ENCODE results near the gene NOC4L.

DNA sequence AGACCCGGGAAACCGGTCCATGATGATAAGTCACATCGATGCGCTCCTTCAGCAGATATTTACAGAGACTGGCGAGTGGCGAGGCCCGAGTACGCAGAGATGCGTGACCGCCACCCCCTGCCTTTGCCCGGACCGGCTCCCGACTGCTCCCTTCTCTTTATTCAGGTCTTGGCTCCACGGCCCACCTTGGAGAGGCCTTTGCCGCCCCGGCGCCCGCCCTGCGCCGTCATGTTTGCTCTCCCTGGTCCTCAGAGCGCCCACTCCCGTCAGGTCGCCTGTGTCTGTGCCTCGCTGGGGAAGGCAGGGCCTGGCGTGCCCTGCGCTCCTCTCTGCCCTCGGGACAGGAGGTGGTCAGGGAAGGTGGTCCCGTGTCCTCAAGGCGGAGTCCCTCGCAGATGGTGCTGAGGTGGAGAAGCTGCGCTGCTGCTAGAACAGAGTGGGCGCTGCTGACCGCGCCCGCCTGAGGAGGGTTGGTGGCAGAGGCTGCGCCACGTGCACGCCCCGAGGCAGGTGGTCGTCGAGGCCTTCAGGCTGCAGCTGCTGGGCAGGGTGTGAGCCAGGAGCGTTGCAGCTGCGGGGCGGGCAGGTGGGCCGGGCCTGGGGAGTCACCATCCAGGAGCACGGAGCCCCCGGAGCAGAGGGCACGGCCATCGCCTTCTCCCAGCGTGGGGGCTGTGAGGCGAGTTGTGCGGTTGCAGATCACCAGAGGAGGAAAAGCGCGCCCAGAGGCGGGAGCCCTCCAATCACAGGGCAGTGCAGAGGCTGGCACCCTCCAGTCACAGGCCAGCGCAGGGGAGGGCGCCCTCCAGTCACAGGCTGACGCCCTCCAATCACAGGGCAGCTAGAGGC is 27.3 kb upstream of the NOC4L start:
- TF ChIP-seq CEBPB (IDR thresholded peaks at IDR 0.05) (no peak), YY1 (IDR thresholded peaks at IDR 0.05; ENCODE audit: low read depth) (no peak), EGR1 (IDR thresholded peaks at IDR 0.05) (no peak), EP300 (IDR thresholded peaks at IDR 0.05; ENCODE audit: borderline replicate concordance) (no peak), CREB1 (IDR thresholded peaks at IDR 0.05; ENCODE audit: low read depth) (no peak), RAD21 (IDR thresholded peaks at IDR 0.05; ENCODE audit: low read depth) (no peak), FOXM1 (IDR thresholded peaks at IDR 0.05; ENCODE audit: borderline replicate concordance, low read depth) (no peak), TAF1 (IDR thresholded peaks at IDR 0.05; ENCODE audit: low read depth) (no peak), TCF12 (IDR thresholded peaks at IDR 0.05; ENCODE audit: low read depth) (no peak), TEAD4 (IDR thresholded peaks at IDR 0.05) (no peak)
- TF ChIP-seq, protein P1, sequence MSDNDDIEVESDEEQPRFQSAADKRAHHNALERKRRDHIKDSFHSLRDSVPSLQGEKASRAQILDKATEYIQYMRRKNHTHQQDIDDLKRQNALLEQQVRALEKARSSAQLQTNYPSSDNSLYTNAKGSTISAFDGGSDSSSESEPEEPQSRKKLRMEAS (IDR thresholded peaks at IDR 0.05), result no peak
- TF ChIP-seq, protein P2, sequence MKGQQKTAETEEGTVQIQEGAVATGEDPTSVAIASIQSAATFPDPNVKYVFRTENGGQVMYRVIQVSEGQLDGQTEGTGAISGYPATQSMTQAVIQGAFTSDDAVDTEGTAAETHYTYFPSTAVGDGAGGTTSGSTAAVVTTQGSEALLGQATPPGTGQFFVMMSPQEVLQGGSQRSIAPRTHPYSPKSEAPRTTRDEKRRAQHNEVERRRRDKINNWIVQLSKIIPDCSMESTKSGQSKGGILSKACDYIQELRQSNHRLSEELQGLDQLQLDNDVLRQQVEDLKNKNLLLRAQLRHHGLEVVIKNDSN (IDR thresholded peaks at IDR 0.05), result no peak
- TF ChIP-seq, protein P3, sequence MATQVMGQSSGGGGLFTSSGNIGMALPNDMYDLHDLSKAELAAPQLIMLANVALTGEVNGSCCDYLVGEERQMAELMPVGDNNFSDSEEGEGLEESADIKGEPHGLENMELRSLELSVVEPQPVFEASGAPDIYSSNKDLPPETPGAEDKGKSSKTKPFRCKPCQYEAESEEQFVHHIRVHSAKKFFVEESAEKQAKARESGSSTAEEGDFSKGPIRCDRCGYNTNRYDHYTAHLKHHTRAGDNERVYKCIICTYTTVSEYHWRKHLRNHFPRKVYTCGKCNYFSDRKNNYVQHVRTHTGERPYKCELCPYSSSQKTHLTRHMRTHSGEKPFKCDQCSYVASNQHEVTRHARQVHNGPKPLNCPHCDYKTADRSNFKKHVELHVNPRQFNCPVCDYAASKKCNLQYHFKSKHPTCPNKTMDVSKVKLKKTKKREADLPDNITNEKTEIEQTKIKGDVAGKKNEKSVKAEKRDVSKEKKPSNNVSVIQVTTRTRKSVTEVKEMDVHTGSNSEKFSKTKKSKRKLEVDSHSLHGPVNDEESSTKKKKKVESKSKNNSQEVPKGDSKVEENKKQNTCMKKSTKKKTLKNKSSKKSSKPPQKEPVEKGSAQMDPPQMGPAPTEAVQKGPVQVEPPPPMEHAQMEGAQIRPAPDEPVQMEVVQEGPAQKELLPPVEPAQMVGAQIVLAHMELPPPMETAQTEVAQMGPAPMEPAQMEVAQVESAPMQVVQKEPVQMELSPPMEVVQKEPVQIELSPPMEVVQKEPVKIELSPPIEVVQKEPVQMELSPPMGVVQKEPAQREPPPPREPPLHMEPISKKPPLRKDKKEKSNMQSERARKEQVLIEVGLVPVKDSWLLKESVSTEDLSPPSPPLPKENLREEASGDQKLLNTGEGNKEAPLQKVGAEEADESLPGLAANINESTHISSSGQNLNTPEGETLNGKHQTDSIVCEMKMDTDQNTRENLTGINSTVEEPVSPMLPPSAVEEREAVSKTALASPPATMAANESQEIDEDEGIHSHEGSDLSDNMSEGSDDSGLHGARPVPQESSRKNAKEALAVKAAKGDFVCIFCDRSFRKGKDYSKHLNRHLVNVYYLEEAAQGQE (IDR thresholded peaks at IDR 0.05; ENCODE audit: low read depth), result no peak

Measured in Ishikawa (cell line).